ENCODE measurements around the gene RHOD.

DNA sequence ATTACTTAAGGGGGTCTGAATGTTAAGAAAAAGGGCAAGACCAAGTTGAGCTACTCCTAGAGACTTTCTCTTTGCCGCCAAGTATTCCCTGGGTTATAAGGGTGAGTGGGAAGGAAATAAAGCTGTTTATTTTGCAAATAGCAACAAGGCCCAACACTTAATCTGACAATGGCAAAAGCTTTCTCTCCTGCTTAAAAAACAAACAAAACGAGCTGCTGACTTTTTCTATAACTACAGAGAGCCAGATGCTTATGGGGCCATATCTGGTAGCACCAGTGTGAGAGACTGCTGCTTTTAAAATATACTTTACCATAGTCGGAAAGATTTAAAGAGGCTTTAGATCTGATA, 60.1 kb downstream of the RHOD start:
- TF ChIP-seq SIX5 (IDR thresholded peaks at IDR 0.05; ENCODE audit: low read depth, low read length) (no peak), ATF3 (IDR thresholded peaks at IDR 0.05; ENCODE audit: insufficient read depth, low read depth, low read length) (no peak), CTCF (IDR thresholded peaks at IDR 0.05; ENCODE audit: control extremely low read depth in 1 of 3, insufficient read depth in 1 of 3, low read depth in 1 of 3, low read length in 3 of 3) (no peak), RXRA (IDR thresholded peaks at IDR 0.05; ENCODE audit: insufficient read depth, low read depth, low read length) (no peak), CBX5 (IDR thresholded peaks at IDR 0.05; ENCODE audit: low read depth, low read length) (no peak), GABPA (IDR thresholded peaks at IDR 0.05; ENCODE audit: borderline replicate concordance, insufficient read depth, low read length) (no peak), JUND (IDR thresholded peaks at IDR 0.05; ENCODE audit: low read length) (no peak), EGR1 (IDR thresholded peaks at IDR 0.05; ENCODE audit: borderline replicate concordance, low read depth, low read length) (no peak), POLR2A (IDR thresholded peaks at IDR 0.05; ENCODE audit: control extremely low read depth in 1 of 2, low read depth in 2 of 2, low read length in 2 of 2) (no peak), POLR2AphosphoS5 (IDR thresholded peaks at IDR 0.05; ENCODE audit: low read depth, low read length) (no peak), CEBPB (IDR thresholded peaks at IDR 0.05; ENCODE audit: low read depth, low read length) (no peak)
- TF ChIP-seq, protein P1, sequence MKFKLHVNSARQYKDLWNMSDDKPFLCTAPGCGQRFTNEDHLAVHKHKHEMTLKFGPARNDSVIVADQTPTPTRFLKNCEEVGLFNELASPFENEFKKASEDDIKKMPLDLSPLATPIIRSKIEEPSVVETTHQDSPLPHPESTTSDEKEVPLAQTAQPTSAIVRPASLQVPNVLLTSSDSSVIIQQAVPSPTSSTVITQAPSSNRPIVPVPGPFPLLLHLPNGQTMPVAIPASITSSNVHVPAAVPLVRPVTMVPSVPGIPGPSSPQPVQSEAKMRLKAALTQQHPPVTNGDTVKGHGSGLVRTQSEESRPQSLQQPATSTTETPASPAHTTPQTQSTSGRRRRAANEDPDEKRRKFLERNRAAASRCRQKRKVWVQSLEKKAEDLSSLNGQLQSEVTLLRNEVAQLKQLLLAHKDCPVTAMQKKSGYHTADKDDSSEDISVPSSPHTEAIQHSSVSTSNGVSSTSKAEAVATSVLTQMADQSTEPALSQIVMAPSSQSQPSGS (IDR thresholded peaks at IDR 0.05; ENCODE audit: low read length): no peak

All from H1 (cell line).